Measurements from ENCODE around the gene KITLG.

Gene KITLG

DNA sequence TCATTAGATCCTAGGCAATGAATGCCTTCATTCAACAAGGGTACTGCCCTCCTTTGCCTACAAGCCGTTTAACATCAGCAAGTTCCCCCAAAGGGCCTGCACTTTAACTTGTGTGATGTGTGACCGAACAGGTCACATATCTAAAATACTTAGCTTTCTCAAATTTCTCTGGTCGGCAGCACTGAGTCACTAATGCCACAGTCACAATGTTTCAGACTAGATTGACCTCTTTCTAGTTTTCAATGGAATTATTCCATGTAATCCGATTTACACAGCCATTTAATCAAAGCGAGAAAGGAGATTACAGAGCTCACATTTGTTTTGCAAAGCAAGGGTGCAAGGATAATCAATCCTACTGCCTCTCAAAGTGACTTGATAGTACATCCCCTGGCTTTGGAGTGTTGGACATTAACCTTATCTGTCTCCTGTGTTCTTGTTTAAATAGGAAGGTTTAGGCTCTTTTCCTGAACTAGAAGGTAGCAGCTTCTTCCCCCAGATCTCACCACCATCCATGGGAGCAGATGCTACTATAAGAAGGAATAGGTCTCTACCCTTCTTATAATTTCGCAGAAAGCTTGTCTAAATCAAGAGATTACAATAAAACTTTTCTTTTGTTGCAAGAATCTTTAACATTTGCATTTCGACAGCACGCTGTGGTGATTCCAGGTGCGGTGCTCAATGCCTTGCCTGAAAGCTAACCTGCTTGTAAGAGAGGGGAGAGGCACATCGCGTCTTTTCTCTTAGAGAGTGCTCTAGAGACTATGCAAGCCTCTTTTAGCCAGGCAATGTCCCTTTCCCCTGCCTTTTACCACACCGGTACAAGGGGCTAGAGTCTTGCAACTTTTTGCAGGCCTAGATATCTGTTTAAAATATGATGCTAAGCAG lies 1.8 kb downstream of the KITLG start:
- TF ChIP-seq, protein P1, sequence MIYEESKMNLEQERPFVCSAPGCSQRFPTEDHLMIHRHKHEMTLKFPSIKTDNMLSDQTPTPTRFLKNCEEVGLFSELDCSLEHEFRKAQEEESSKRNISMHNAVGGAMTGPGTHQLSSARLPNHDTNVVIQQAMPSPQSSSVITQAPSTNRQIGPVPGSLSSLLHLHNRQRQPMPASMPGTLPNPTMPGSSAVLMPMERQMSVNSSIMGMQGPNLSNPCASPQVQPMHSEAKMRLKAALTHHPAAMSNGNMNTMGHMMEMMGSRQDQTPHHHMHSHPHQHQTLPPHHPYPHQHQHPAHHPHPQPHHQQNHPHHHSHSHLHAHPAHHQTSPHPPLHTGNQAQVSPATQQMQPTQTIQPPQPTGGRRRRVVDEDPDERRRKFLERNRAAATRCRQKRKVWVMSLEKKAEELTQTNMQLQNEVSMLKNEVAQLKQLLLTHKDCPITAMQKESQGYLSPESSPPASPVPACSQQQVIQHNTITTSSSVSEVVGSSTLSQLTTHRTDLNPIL (CRISPR knock-in tag; IDR thresholded peaks at IDR 0.05; ENCODE audit: low read depth), result no peak
- TF ChIP-seq ARNTL (CRISPR knock-in tag; IDR thresholded peaks at IDR 0.05; ENCODE audit: borderline replicate concordance, low read depth) (no peak), TOX (CRISPR knock-in tag; IDR thresholded peaks at IDR 0.05; ENCODE audit: borderline replicate concordance) (no peak), BACH2 (CRISPR knock-in tag; IDR thresholded peaks at IDR 0.05; ENCODE audit: borderline replicate concordance) (no peak), ISL1 (CRISPR knock-in tag; IDR thresholded peaks at IDR 0.05) (no peak), ESRRG (CRISPR knock-in tag; IDR thresholded peaks at IDR 0.05) (no peak), GLIS3 (CRISPR knock-in tag; IDR thresholded peaks at IDR 0.05) (no peak), ZFP30 (CRISPR knock-in tag; IDR thresholded peaks at IDR 0.05) (no peak), ZNF565 (CRISPR knock-in tag; conservative IDR thresholded peaks at IDR 0.05; ENCODE audit: low read depth) (no peak), RARB (CRISPR knock-in tag; IDR thresholded peaks at IDR 0.05) (no peak), CSDC2 (CRISPR knock-in tag; IDR thresholded peaks at IDR 0.05) (no peak), ZFP3 (CRISPR knock-in tag; IDR thresholded peaks at IDR 0.05) (no peak), ZNF8 (CRISPR knock-in tag; IDR thresholded peaks at IDR 0.05) (no peak), TCF4 (CRISPR knock-in tag; IDR thresholded peaks at IDR 0.05; ENCODE audit: borderline replicate concordance) (no peak), SNAI2 (CRISPR knock-in tag; IDR thresholded peaks at IDR 0.05) (no peak), PPARA (CRISPR knock-in tag; IDR thresholded peaks at IDR 0.05; ENCODE audit: borderline replicate concordance) (no peak), OSR1 (CRISPR knock-in tag; IDR thresholded peaks at IDR 0.05) (no peak)
- TF ChIP-seq, protein P2, sequence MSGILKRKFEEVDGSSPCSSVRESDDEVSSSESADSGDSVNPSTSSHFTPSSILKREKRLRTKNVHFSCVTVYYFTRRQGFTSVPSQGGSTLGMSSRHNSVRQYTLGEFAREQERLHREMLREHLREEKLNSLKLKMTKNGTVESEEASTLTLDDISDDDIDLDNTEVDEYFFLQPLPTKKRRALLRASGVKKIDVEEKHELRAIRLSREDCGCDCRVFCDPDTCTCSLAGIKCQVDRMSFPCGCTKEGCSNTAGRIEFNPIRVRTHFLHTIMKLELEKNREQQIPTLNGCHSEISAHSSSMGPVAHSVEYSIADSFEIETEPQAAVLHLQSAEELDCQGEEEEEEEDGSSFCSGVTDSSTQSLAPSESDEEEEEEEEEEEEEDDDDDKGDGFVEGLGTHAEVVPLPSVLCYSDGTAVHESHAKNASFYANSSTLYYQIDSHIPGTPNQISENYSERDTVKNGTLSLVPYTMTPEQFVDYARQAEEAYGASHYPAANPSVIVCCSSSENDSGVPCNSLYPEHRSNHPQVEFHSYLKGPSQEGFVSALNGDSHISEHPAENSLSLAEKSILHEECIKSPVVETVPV (CRISPR knock-in tag; IDR thresholded peaks at IDR 0.05), result no peak
- TF ChIP-seq, protein P3, sequence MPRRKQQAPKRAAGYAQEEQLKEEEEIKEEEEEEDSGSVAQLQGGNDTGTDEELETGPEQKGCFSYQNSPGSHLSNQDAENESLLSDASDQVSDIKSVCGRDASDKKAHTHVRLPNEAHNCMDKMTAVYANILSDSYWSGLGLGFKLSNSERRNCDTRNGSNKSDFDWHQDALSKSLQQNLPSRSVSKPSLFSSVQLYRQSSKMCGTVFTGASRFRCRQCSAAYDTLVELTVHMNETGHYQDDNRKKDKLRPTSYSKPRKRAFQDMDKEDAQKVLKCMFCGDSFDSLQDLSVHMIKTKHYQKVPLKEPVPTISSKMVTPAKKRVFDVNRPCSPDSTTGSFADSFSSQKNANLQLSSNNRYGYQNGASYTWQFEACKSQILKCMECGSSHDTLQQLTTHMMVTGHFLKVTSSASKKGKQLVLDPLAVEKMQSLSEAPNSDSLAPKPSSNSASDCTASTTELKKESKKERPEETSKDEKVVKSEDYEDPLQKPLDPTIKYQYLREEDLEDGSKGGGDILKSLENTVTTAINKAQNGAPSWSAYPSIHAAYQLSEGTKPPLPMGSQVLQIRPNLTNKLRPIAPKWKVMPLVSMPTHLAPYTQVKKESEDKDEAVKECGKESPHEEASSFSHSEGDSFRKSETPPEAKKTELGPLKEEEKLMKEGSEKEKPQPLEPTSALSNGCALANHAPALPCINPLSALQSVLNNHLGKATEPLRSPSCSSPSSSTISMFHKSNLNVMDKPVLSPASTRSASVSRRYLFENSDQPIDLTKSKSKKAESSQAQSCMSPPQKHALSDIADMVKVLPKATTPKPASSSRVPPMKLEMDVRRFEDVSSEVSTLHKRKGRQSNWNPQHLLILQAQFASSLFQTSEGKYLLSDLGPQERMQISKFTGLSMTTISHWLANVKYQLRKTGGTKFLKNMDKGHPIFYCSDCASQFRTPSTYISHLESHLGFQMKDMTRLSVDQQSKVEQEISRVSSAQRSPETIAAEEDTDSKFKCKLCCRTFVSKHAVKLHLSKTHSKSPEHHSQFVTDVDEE (CRISPR knock-in tag; IDR thresholded peaks at IDR 0.05), result no peak
- TF ChIP-seq, protein P4, sequence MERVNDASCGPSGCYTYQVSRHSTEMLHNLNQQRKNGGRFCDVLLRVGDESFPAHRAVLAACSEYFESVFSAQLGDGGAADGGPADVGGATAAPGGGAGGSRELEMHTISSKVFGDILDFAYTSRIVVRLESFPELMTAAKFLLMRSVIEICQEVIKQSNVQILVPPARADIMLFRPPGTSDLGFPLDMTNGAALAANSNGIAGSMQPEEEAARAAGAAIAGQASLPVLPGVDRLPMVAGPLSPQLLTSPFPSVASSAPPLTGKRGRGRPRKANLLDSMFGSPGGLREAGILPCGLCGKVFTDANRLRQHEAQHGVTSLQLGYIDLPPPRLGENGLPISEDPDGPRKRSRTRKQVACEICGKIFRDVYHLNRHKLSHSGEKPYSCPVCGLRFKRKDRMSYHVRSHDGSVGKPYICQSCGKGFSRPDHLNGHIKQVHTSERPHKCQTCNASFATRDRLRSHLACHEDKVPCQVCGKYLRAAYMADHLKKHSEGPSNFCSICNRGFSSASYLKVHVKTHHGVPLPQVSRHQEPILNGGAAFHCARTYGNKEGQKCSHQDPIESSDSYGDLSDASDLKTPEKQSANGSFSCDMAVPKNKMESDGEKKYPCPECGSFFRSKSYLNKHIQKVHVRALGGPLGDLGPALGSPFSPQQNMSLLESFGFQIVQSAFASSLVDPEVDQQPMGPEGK (CRISPR knock-in tag; IDR thresholded peaks at IDR 0.05; ENCODE audit: borderline replicate concordance), result no peak
- ATAC-seq, result peak; percentile 17

DNA sequence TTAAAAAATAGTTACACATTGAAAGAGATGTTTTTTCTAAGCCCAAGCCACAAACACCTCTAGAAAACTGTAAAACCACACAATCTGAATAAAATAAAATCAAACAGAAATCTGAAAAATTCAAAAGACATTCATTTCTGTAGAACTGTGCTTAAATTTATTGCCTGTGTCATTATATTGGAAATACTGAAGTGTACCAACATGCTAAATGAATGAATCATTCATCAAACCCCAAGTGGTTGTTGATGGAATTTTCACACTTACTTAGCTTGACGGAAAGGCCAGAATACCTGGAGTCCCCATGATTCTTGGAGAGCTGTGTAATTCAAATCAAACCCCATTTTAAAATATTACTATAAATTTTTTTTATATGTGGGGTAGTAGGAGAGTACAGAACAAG lies 2.7 kb downstream of the KITLG start:
- TF ChIP-seq TOX (CRISPR knock-in tag; IDR thresholded peaks at IDR 0.05; ENCODE audit: borderline replicate concordance) (no peak), ZFP30 (CRISPR knock-in tag; IDR thresholded peaks at IDR 0.05) (no peak), RARB (CRISPR knock-in tag; IDR thresholded peaks at IDR 0.05) (no peak), ZC3H10 (CRISPR knock-in tag; IDR thresholded peaks at IDR 0.05) (no peak), PPARA (CRISPR knock-in tag; IDR thresholded peaks at IDR 0.05; ENCODE audit: borderline replicate concordance) (no peak), ZFP3 (CRISPR knock-in tag; IDR thresholded peaks at IDR 0.05) (no peak), ZNF565 (CRISPR knock-in tag; conservative IDR thresholded peaks at IDR 0.05; ENCODE audit: low read depth) (no peak), GLIS3 (CRISPR knock-in tag; IDR thresholded peaks at IDR 0.05) (no peak), ZNF8 (CRISPR knock-in tag; IDR thresholded peaks at IDR 0.05) (no peak), SNAI2 (CRISPR knock-in tag; IDR thresholded peaks at IDR 0.05) (no peak), OSR1 (CRISPR knock-in tag; IDR thresholded peaks at IDR 0.05) (no peak), ZNF70 (CRISPR knock-in tag; IDR thresholded peaks at IDR 0.05) (no peak), TCF4 (CRISPR knock-in tag; IDR thresholded peaks at IDR 0.05; ENCODE audit: borderline replicate concordance) (no peak), ARNTL (CRISPR knock-in tag; IDR thresholded peaks at IDR 0.05; ENCODE audit: borderline replicate concordance, low read depth) (no peak)
- TF ChIP-seq, protein P4 (CRISPR knock-in tag; IDR thresholded peaks at IDR 0.05; ENCODE audit: borderline replicate concordance), result no peak
- TF ChIP-seq, protein P5, sequence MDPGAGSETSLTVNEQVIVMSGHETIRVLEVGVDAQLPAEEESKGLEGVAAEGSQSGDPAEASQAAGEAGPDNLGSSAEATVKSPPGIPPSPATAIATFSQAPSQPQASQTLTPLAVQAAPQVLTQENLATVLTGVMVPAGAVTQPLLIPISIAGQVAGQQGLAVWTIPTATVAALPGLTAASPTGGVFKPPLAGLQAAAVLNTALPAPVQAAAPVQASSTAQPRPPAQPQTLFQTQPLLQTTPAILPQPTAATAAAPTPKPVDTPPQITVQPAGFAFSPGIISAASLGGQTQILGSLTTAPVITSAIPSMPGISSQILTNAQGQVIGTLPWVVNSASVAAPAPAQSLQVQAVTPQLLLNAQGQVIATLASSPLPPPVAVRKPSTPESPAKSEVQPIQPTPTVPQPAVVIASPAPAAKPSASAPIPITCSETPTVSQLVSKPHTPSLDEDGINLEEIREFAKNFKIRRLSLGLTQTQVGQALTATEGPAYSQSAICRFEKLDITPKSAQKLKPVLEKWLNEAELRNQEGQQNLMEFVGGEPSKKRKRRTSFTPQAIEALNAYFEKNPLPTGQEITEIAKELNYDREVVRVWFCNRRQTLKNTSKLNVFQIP (CRISPR knock-in tag; IDR thresholded peaks at IDR 0.05; ENCODE audit: borderline replicate concordance, low read depth), result no peak
- no peak for ATAC-seq
